Fibroblast of villous mesenchyme (primary cell): ENCODE results near the gene PI4KA. TPM values are rescaled to one million over a fixed set of nuclear protein-coding genes. Genes with fewer than 3 reads are reported as not detected.

ENCODE experiments used
- DNase-seq: peaks from one replicate; pipeline ENCODE4 v3.0.0-alpha.2; 2010; ENCODE audit warnings: low read depth
- H3K4me3 ChIP-seq: 2 replicates; pipeline ENCODE4 v1.5.1; 2011; ENCODE audit warnings: low read depth, mild to moderate bottlenecking, low read length
- CTCF ChIP-seq: IDR thresholded peaks from 2 replicates; pipeline ENCODE4 v1.5.1; 2012; ENCODE audit warnings: low read depth, mild to moderate bottlenecking, low read length; ENCODE audit not compliant: insufficient read depth
- total RNA-seq: library from RNA; depleted of rRNA; stranded (reverse); fragments of >200 nt; gene quantifications from 2 replicates; pipeline ENCODE4 v1.2.3, GENCODE V29; 2012

Gene PI4KA
- total RNA-seq, 1 donor, result 73.4 TPM

GRCh38 chr22:20865331-20865730 lies 6.7 kb upstream of the PI4KA start:
- no peak for TF ChIP-seq CTCF
- DNase-seq, result no peak
- H3K4me3 ChIP-seq, result no peak overlapping the region

- peak; percentile 72 for DNase-seq
- TF ChIP-seq CTCF, result no peak
- H3K4me3 ChIP-seq, result no peak overlapping the region
Observed at GRCh38 chr22:20864186-20864908, 5.7 kb upstream of the PI4KA start.

- no peak for DNase-seq
- no peak for TF ChIP-seq CTCF
- no peak overlapping the region for H3K4me3 ChIP-seq
Observed at GRCh38 chr22:20863366-20863765, 4.8 kb upstream of the PI4KA start.

GRCh38 chr22:20862540-20862939 lies 3.9 kb upstream of the PI4KA start:
- DNase-seq, result no peak
- TF ChIP-seq CTCF, result no peak
- no peak overlapping the region for H3K4me3 ChIP-seq

GRCh38 chr22:20859615-20860014 lies 1.0 kb upstream of the PI4KA start:
- peak overlapping the region; percentile 85 for H3K4me3 ChIP-seq
- TF ChIP-seq CTCF, result no peak
- no peak for DNase-seq

- H3K4me3 ChIP-seq, result peak overlapping the region; percentile 85
- TF ChIP-seq CTCF, result peak; percentile 1
- peak; percentile 91 for DNase-seq
Observed at GRCh38 chr22:20857838-20858614, 585 bp downstream of the PI4KA start.

- TF ChIP-seq CTCF, result no peak
- peak; percentile 14 for DNase-seq
- H3K4me3 ChIP-seq, result peak overlapping the region; percentile 85
Observed at GRCh38 chr22:20857247-20857643, 1.4 kb downstream of the PI4KA start.
